A549 (cell line): ENCODE data around the gene PTPRH.

Source experiments
- CHD4 ChIP-seq: fragments of 200-600 bp; sonication (generic); IDR thresholded peaks from 2 replicates; pipeline ENCODE4 v1.6.1; 2016; ENCODE audit warnings: antibody characterized with exemption, mild to moderate bottlenecking, borderline replicate concordance
- CTCF ChIP-seq: fragments of >200 bp; sonication (Bioruptor Twin); formaldehyde crosslinking; IDR thresholded peaks from 3 replicates; pipeline ENCODE4 v1.5.1; 2016
- ESRRA ChIP-seq: fragments of 150-350 bp; IDR thresholded peaks from 2 replicates; pipeline ENCODE4 v1.6.1; 2014; ENCODE audit warnings: mild to moderate bottlenecking, low read length, borderline replicate concordance
- PBX3 ChIP-seq: IDR thresholded peaks from 2 replicates; pipeline ENCODE4 v1.6.1; 2012
- POLR2A ChIP-seq: IDR thresholded peaks from 2 replicates; pipeline ENCODE4 v1.6.1; 2012; ENCODE audit warnings: mild to moderate bottlenecking, low read length
- SMC3 ChIP-seq: fragments of >200 bp; sonication (Bioruptor Twin); formaldehyde crosslinking; IDR thresholded peaks from 3 replicates; pipeline ENCODE4 v1.6.1; 2018; ENCODE audit warnings: inconsistent platforms

GRCh38 chr19:55174425-55175116 is 34.7 kb downstream of the PTPRH start:
- TF ChIP-seq ESRRA = no peak
- no peak for TF ChIP-seq PBX3
- TF ChIP-seq CTCF = no peak
- TF ChIP-seq POLR2A = no peak
- TF ChIP-seq CHD4 = no peak
- TF ChIP-seq SMC3 = no peak
